Measurements from ENCODE around the gene GLRA1. TPM values are rescaled to one million over a fixed set of nuclear protein-coding genes. Genes with fewer than 3 reads are reported as not detected.
A peak's percentile ranks its signal among the peaks of the same experiment; 100 is the strongest.
"Not testable (repeated sequence)": the region's sequence is repeated elsewhere in the genome, so short reads cannot be mapped to it uniquely, and the experiment has no call there.

GLRA1 gene
- total RNA-seq, 3 donors from 2014 or later (not counting 1 experiment from before 2014, with no cell fraction given), result not detected

GRCh38 chr5:151787817-151788216, 136.8 kb downstream of the GLRA1 start:
- Mint-ChIP-seq H3K27ac (no peak overlapping the region), H3K9me3 (no peaks in the 10 kb centered on the region), H3K36me3 (peaks cover 22% of the 10 kb centered on the region), H3K27me3 (ENCODE audit: low read depth in 2 of 2) (no peaks in the 10 kb centered on the region), H3K4me1 (peaks cover 19 to 40% of the 10 kb centered on the region in 2 donors), H3K4me3 (no peak overlapping the region)
- ATAC-seq, result no peak
- 89% methylated on average over 5 of the region's 6 CpGs for WGBS (ENCODE audit: insufficient coverage)
- Histone ChIP-seq H3K9me3 (ENCODE audit: control insufficient read depth, insufficient read depth, low read length) (no peaks in the 10 kb centered on the region), H3K27me3 (ENCODE audit: control insufficient read depth, insufficient read depth, low read length) (no peaks in the 10 kb centered on the region), H3K4me1 (ENCODE audit: control insufficient read depth, insufficient read depth, low read length) (peaks cover 11% of the 10 kb centered on the region), H3K36me3 (ENCODE audit: control insufficient read depth, insufficient read depth, low read length) (peaks cover 45% of the 10 kb centered on the region), H3K4me3 (ENCODE audit: low read length) (no peak overlapping the region), H3K27ac (ENCODE audit: low read length) (no peak overlapping the region)
- TF ChIP-seq CTCF (IDR thresholded peaks at IDR 0.05), result no peak
- intact Hi-C loops (cut with micrococcal nuclease), result no loop called here
- DNase-seq, result no peak

- Histone ChIP-seq H3K27ac (ENCODE audit: low read length) (no peak overlapping the region), H3K9me3 (ENCODE audit: control insufficient read depth, insufficient read depth, low read length) (no peaks in the 10 kb centered on the region), H3K27me3 (ENCODE audit: control insufficient read depth, insufficient read depth, low read length) (no peaks in the 10 kb centered on the region), H3K4me1 (ENCODE audit: control insufficient read depth, insufficient read depth, low read length) (peaks cover 11% of the 10 kb centered on the region), H3K36me3 (ENCODE audit: control insufficient read depth, insufficient read depth, low read length) (peaks cover 32% of the 10 kb centered on the region), H3K4me3 (ENCODE audit: low read length) (no peak overlapping the region)
- intact Hi-C loops (cut with micrococcal nuclease), result no loop called here
- Mint-ChIP-seq H3K27ac (peak overlapping the region; percentile 50 to 52), H3K4me1 (peaks cover 26 to 46% of the 10 kb centered on the region in 2 donors), H3K4me3 (peak overlapping the region; percentile 3), H3K9me3 (no peaks in the 10 kb centered on the region), H3K36me3 (peaks cover 14% of the 10 kb centered on the region), H3K27me3 (ENCODE audit: low read depth in 2 of 2) (no peaks in the 10 kb centered on the region)
- DNase-seq (no peak), ATAC-seq (no peak)
- no peak for TF ChIP-seq CTCF (IDR thresholded peaks at IDR 0.05)
- 84% methylated on average over 2 of the region's 4 CpGs for WGBS (ENCODE audit: insufficient coverage)
Measured at GRCh38 chr5:151786468-151786867, 138.2 kb downstream of the GLRA1 start.

GRCh38 chr5:151784141-151784540, 140.5 kb downstream of the GLRA1 start:
- no peaks in the 10 kb centered on the region for H3K9me3 Mint-ChIP-seq
- TF ChIP-seq CTCF (IDR thresholded peaks at IDR 0.05), result no peak
- ATAC-seq (no peak), DNase-seq (no peak)
- H3K27ac Mint-ChIP-seq, result peak overlapping the region; percentile 44 to 64
- Histone ChIP-seq H3K36me3 (ENCODE audit: control insufficient read depth, insufficient read depth, low read length) (peaks cover 10% of the 10 kb centered on the region), H3K27ac (ENCODE audit: low read length) (no peak overlapping the region), H3K4me1 (ENCODE audit: control insufficient read depth, insufficient read depth, low read length) (peaks cover 16% of the 10 kb centered on the region), H3K27me3 (ENCODE audit: control insufficient read depth, insufficient read depth, low read length) (no peaks in the 10 kb centered on the region), H3K4me3 (ENCODE audit: low read length) (no peak overlapping the region), H3K9me3 (ENCODE audit: control insufficient read depth, insufficient read depth, low read length) (no peaks in the 10 kb centered on the region)
- peaks cover 43 to 63% of the 10 kb centered on the region in 2 donors for H3K4me1 Mint-ChIP-seq
- WGBS (ENCODE audit: insufficient coverage), result 83% methylated on average over 2 of the region's 3 CpGs
- H3K27me3 Mint-ChIP-seq (ENCODE audit: low read depth in 2 of 2), result no peaks in the 10 kb centered on the region
- intact Hi-C loops (cut with micrococcal nuclease), result no loop called here
- H3K36me3 Mint-ChIP-seq, result no peaks in the 10 kb centered on the region
- H3K4me3 Mint-ChIP-seq, result no peak overlapping the region

- H3K9me3 Mint-ChIP-seq; H3K27me3 Mint-ChIP-seq (ENCODE audit: low read depth in 2 of 2); H3K27me3 ChIP-seq (ENCODE audit: control insufficient read depth, insufficient read depth, low read length); H3K4me3 ChIP-seq (ENCODE audit: low read length); DNase-seq; intact Hi-C loops (cut with micrococcal nuclease); H3K36me3 Mint-ChIP-seq; H3K4me3 Mint-ChIP-seq; H3K36me3 ChIP-seq (ENCODE audit: control insufficient read depth, insufficient read depth, low read length); H3K27ac ChIP-seq (ENCODE audit: low read length); ATAC-seq; H3K9me3 ChIP-seq (ENCODE audit: control insufficient read depth, insufficient read depth, low read length): not testable (repeated sequence)
- 96% methylated on average over 11 of the region's 16 CpGs for WGBS (ENCODE audit: insufficient coverage)
- peaks cover 16% of the 10 kb centered on the region for H3K4me1 ChIP-seq (ENCODE audit: control insufficient read depth, insufficient read depth, low read length)
- peak overlapping the region in 1 of 2 donors; percentile 9 for H3K27ac Mint-ChIP-seq
- H3K4me1 Mint-ChIP-seq, result peaks cover 46 to 67% of the 10 kb centered on the region in 2 donors
Measured at GRCh38 chr5:151783664-151784063, 141.0 kb downstream of the GLRA1 start.
